Activated CD8-positive, alpha-beta T cell treated with anti-CD3 and anti-CD28 coated beads for 36 hours (primary cell): Measurements from ENCODE around the gene SEBOX. TPM values are rescaled to one million over a fixed set of nuclear protein-coding genes. Genes with fewer than 3 reads are reported as not detected.

Experiments
- ATAC-seq: fragments of 200-7000 bp; cut with Tn5 transposase; one replicate; pipeline ENCODE4 v1.10.0; 2021; ENCODE audit warnings: mild to moderate bottlenecking, moderate library complexity
- CTCF ChIA-PET: fragments of 350-600 bp; sonication (Branson Sonifier 250); formaldehyde crosslinking; loops from one replicate; lab custom pipeline; 2021; ENCODE audit warnings: antibody characterized with exemption; lab: Charles Lee
- POLR2A ChIA-PET: fragments of 350-600 bp; sonication (Branson Sonifier 250); formaldehyde crosslinking; loops from one replicate; lab custom pipeline; 2021; ENCODE audit warnings: antibody characterized with exemption; lab: Charles Lee
- DNase-seq: peaks from one replicate; pipeline ENCODE4 v3.0.0-alpha.2; 2020
- H3K27ac Mint-ChIP-seq: one replicate; pipeline ENCODE4 v1.8.0; 2021; ENCODE audit warnings: mild to moderate bottlenecking, mixed read lengths
- H3K27me3 Mint-ChIP-seq: one replicate; pipeline ENCODE4 v1.8.0; 2021; ENCODE audit warnings: mixed read lengths
- H3K36me3 Mint-ChIP-seq: one replicate; pipeline ENCODE4 v1.8.0; 2021; ENCODE audit warnings: low read depth, mixed read lengths
- H3K4me1 Mint-ChIP-seq: one replicate; pipeline ENCODE4 v1.8.0; 2021; ENCODE audit warnings: low read depth, mixed read lengths
- H3K4me3 Mint-ChIP-seq: one replicate; pipeline ENCODE4 v1.8.0; 2021; ENCODE audit warnings: mild to moderate bottlenecking, moderate library complexity, mixed read lengths
- H3K9me3 Mint-ChIP-seq: one replicate; pipeline ENCODE4 v1.8.0; 2021; ENCODE audit warnings: mixed read lengths
- CTCF ChIP-seq: fragments of 200-600 bp; IDR thresholded peaks from one replicate; pipeline ENCODE4 v1.8.0; 2022; ENCODE audit warnings: antibody characterized with exemption, mild to moderate bottlenecking
- intact Hi-C: fragments of 100-400 bp; cut with micrococcal nuclease; formaldehyde crosslinking; loops from one replicate; pipeline ENCODE4 v1.10.0; 2022
- total RNA-seq, 2 experiments: library from RNA; stranded (reverse); gene quantifications; one replicate each; pipeline ENCODE4 v1.2.3, GENCODE V29; 2021

Gene SEBOX
- total RNA-seq, 2 experiments from 2014 or later = not detected

- ATAC-seq = no peak
Measured at GRCh38 chr17:28368306-28368831, 3.4 kb upstream of the SEBOX start.

DNA sequence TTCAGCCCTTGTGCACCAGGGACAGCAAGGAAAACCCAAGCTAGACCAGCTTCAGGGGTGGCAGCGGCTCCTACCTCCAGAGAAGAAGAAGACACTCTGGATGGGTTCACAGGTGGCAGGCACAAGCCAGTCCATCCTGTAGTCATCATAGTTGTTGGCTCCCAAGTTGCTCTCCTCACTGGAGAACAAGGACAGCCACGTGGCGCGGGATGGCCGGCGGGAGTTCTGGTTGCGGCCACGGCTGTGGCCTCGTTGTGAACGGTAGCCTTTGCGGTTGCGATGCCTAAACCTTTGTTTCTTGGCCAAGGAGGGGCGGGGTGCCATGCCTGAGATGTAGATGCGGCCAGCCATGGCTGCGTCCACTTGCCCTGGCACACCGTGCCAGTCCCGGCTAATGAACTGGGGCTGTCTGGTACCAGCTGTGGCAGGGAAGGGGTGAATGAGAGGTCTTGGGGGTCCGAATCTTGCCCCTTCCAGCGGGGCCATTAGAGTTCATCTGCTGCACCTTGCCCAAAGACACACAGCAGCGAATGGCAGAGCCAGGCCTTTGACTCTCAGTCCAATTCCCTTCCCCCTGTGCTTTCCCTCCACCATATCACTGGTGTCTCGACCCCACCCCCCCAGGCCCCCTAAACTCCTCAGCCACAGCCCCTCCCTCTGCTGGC, 2.8 kb upstream of the SEBOX start:
- ATAC-seq (no peak), DNase-seq (no peak)
- no peak for TF ChIP-seq CTCF
- Mint-ChIP-seq H3K9me3 (no peaks in the 10 kb centered on the region), H3K27me3 (no peaks in the 10 kb centered on the region), H3K36me3 (no peaks in the 10 kb centered on the region), H3K27ac (no peak overlapping the region), H3K4me1 (peaks cover 9% of the 10 kb centered on the region), H3K4me3 (no peak overlapping the region)
- POLR2A ChIA-PET = interaction anchor here (1.0 to 5.5 kb wide), 3 partner anchors 11 to 50 kb away, joined by 3 to 35 read pairs (median 5); partner anchors contain the start of gene POLDIP2
- intact Hi-C loops = no loop called here
- CTCF ChIA-PET = interaction anchor here (0.6 to 1.5 kb wide), 4 partner anchors 9 to 482 kb away, joined by 3 to 5 read pairs (median 3); no protein-coding TSS in a partner anchor

More at GRCh38 chr17:28368306-28368831, 3.4 kb upstream of the SEBOX start:
- Mint-ChIP-seq H3K4me3 (no peak overlapping the region), H3K4me1 (peaks cover 15% of the 10 kb centered on the region), H3K36me3 (peaks cover 1% of the 10 kb centered on the region), H3K27ac (no peak overlapping the region), H3K27me3 (no peaks in the 10 kb centered on the region), H3K9me3 (no peaks in the 10 kb centered on the region)
- no peak for TF ChIP-seq CTCF
- intact Hi-C loops = no loop called here
- no peak for DNase-seq
- POLR2A ChIA-PET = interaction anchor here (2.0 to 5.5 kb wide), 2 partner anchors 11 to 16 kb away, joined by 5 to 35 read pairs; partner anchors contain the start of gene POLDIP2
- CTCF ChIA-PET = interaction anchor here (0.7 to 1.5 kb wide), 2 partner anchors 10 to 48 kb away, joined by 3 to 5 read pairs; no protein-coding TSS in a partner anchor

DNA sequence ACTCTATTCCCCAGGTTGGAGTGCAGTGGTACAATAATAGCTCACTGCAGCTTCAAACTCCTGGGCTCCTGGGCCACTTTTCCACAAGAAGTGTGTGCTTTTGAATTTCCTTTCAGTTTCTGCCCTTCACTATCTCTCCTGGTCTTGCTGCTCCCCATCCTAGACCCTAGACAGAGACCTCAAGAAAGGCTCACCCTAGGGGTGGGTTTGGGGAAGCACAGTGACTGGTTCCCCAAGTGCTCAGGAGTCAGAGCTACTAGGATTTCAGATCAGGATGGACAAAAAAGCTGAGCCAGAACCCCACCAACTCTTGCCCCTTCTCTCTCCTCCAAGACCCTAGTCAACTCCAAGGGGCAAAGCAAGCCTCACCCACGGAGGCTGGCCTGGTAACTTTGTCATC, 1.6 kb upstream of the SEBOX start:
- DNase-seq = no peak
- Mint-ChIP-seq H3K4me3 (no peak overlapping the region), H3K9me3 (no peaks in the 10 kb centered on the region), H3K27ac (no peak overlapping the region), H3K4me1 (peaks cover 8% of the 10 kb centered on the region), H3K36me3 (no peaks in the 10 kb centered on the region), H3K27me3 (no peaks in the 10 kb centered on the region)
- POLR2A ChIA-PET = interaction anchor here (1.1 to 5.5 kb wide), 3 partner anchors 9 to 40 kb away, joined by 3 to 35 read pairs (median 8); partner anchors contain the start of genes POLDIP2 and SLC46A1
- intact Hi-C loops = no loop called here
- ATAC-seq = no peak
- no peak for TF ChIP-seq CTCF
- CTCF ChIA-PET = interaction anchor here (0.9 to 1.7 kb wide), 3 partner anchors 9 to 50 kb away, joined by 3 to 4 read pairs (median 4); partner anchors contain the start of gene POLDIP2

DNA sequence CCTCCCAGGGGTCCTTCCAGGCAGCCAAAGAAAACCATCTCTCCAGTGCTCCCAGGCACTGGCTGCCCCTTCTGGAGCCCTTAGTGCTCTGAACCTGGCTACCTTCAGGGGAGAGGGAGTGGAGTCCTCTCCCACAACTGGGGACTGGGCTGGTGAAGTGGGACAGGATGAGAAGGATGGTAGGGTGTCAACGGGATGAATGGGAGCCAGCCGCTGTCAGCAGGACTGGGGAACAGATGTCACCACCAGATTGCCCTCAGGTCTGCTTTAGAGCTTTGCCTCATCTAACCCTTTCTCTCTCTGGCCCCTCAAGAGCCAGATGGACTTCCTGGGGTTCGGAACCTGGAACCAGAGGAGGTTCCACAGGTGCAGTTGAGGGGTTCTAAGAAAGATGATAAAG, 488 bp upstream of the SEBOX start:
- DNase-seq = no peak
- intact Hi-C loops = no loop called here
- ATAC-seq = no peak
- Mint-ChIP-seq H3K9me3 (no peaks in the 10 kb centered on the region), H3K27me3 (no peaks in the 10 kb centered on the region), H3K4me1 (peaks cover 2% of the 10 kb centered on the region), H3K4me3 (no peak overlapping the region), H3K27ac (no peak overlapping the region), H3K36me3 (peaks cover 10% of the 10 kb centered on the region)
- no peak for TF ChIP-seq CTCF
- ChIA-PET POLR2A (interaction anchor here (0.6 to 5.5 kb wide), 3 partner anchors 8 to 39 kb away, joined by 3 to 35 read pairs (median 8); partner anchors contain the start of gene POLDIP2), CTCF (interaction anchor here (1.7 kb wide), 1 partner anchor 8 kb away, joined by 4 read pairs; the partner anchor contains the start of gene POLDIP2)
